GM10266 (cell line): ENCODE data around the gene NTN1.
"Not testable (repeated sequence)": the region's sequence is repeated elsewhere in the genome, so short reads cannot be mapped to it uniquely, and the experiment has no call there.

Experiments
- DNase-seq: peaks from one replicate; pipeline ENCODE4 v3.0.0; 2012; ENCODE audit errors: extremely low spot score
- CTCF ChIP-seq: IDR thresholded peaks from 2 replicates; pipeline ENCODE4 v1.5.1; 2012; ENCODE audit warnings: mild to moderate bottlenecking, low read depth; ENCODE audit not compliant: control insufficient read depth, insufficient read depth; ENCODE audit errors: missing control alignments

NTN1 gene

DNA sequence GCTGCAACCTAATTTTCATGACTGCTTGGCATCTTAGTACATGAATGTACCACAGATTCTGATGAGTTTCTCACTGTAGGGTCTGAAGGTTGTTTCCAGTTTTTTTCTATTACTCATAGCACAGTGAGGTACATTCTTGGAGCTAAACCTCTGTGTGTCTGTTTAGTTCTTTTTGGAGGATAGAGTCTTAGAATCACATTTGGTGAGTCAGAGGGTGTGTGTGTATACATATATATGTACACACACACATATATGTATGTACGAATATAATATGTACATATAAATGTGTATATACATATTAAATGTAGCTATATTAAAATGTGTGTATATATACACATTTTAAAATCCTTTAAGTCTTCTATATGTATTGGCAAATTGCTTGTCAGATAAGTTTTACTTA is 72.9 kb downstream of the NTN1 start:
- no peak for DNase-seq
- no peak for TF ChIP-seq CTCF

GRCh38 chr17:9095390-9095789 is 74.1 kb downstream of the NTN1 start:
- TF ChIP-seq CTCF: no peak
- DNase-seq: no peak

- no peak for DNase-seq
- no peak for TF ChIP-seq CTCF
These were observed 77.0 kb downstream of the NTN1 start for GRCh38 chr17:9098242-9098825.

GRCh38 chr17:9101356-9101755 is 80.0 kb downstream of the NTN1 start:
- DNase-seq: no peak
- TF ChIP-seq CTCF: no peak

- DNase-seq: not testable (repeated sequence)
These were observed 81.9 kb downstream of the NTN1 start for GRCh38 chr17:9103193-9103592.

DNA sequence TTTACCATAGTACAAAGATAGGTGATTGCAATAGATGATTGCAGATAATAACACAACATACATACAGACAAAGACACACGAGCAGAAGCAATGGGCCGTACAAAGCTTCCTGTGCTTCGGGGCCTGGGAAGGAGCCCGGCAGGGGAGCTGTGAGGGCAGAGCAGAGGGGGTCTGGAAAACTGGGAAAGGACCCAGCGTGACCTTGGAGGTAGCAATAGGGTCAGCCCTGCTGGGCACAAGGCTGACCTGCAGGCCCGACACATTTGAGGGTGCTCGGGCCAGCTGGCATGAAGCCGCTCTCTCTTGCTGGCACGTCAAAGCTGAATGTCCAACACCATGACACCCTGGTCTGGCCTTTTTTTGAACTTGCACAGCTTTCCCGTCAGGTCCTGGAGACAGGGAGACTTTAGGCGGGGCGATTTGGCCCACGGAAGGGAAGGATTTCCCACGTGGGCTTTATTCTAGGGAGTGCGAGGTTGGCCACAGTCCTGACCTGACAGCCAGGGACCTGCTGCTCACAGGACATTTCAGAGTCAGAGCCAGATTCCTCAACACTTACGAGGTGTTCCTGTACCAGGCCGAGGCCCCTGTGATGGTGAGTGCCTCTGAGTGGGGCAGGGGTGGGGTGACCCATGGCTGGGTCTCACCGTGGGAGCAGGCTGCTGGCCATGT is 83.2 kb downstream of the NTN1 start:
- no peak for TF ChIP-seq CTCF
- no peak for DNase-seq

- no peak for DNase-seq
- no peak for TF ChIP-seq CTCF
These were observed 84.0 kb downstream of the NTN1 start for GRCh38 chr17:9105068-9105868.

GRCh38 chr17:9106278-9106677 is 85.0 kb downstream of the NTN1 start:
- not testable (repeated sequence) for DNase-seq
